GM12874 (cell line): Measurements from ENCODE around the gene SCGB1A1.

Source experiments
- TF ChIP-seq, protein P1 (sequence below): IDR thresholded peaks from 2 replicates; pipeline ENCODE4 v1.5.1; 2011; ENCODE audit warnings: low read depth, mild to moderate bottlenecking, control low read depth, low read length, moderate library complexity; ENCODE audit not compliant: insufficient read depth

Gene SCGB1A1

DNA sequence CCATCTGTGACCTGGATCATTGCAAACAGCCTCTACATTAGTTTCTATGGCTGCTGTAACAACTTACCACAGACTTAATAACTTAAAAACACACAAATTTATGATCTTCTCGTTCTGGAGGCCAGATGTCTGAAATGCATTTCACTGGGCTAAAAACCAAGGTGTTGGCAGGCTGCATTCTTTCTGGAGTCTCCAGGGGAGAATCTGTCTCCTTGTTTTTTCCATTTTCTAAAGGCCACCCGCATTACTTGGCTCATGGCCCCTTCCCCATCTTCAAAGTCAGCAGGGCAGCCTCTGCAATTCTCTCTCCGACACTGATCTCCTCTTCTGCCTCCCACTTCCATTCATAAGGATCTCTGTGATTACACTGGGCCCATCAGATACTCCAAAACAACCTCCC, 11.6 kb downstream of the SCGB1A1 start:
- TF ChIP-seq, protein P1, sequence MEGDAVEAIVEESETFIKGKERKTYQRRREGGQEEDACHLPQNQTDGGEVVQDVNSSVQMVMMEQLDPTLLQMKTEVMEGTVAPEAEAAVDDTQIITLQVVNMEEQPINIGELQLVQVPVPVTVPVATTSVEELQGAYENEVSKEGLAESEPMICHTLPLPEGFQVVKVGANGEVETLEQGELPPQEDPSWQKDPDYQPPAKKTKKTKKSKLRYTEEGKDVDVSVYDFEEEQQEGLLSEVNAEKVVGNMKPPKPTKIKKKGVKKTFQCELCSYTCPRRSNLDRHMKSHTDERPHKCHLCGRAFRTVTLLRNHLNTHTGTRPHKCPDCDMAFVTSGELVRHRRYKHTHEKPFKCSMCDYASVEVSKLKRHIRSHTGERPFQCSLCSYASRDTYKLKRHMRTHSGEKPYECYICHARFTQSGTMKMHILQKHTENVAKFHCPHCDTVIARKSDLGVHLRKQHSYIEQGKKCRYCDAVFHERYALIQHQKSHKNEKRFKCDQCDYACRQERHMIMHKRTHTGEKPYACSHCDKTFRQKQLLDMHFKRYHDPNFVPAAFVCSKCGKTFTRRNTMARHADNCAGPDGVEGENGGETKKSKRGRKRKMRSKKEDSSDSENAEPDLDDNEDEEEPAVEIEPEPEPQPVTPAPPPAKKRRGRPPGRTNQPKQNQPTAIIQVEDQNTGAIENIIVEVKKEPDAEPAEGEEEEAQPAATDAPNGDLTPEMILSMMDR: no peak

DNA sequence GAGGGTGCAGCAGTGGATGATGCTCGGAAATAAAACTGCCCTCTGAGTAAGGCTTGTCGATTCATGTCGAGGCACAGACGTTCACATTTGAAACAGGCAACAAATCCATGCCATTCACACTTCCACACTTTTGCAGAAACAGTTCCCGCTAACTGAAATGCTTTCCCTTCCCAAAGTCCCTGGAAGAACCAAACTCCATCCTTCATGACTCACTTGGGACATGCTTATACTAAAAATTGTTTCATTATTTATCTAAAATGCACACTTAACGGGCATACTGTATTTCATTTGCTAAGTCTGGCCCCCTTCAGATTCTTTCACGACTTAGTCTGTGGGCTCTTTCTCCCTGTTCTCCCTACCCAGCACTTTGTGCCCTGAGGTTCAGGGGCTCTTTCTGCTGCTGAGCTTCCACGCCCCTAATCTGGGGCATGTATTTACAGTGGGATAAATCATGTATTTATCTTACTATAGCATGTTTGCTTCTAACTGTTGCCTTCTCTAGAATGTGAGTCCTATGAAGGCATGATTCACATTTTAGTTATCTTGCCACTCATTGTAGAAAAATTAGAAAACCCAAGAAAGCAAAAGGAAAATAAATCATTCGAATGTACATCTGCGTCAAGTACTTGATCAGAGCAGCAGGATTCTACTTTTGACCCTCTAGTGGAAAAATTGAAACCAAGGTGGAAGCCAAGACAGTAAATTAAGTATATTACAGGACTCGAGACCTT, 12.5 kb downstream of the SCGB1A1 start:
- TF ChIP-seq, protein P1: no peak

DNA sequence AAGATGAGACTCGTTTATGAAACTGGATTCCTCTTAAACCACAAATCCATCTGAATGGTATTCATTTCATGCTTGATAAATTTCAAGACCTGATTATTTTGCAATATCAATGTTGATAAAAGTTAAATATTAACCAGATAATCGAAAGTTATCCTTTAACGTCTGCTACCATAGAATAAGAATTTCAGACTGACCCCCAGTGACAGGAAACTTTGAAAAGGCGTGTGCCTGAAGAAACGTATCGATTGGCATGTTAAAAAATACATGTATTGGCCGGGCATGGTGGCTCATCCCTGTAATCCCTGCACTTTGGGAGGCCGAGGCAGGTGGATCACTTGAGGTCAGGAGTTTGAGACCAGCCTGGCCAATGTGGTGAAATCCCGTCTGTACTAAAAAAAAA, 13.9 kb downstream of the SCGB1A1 start:
- TF ChIP-seq, protein P1: no peak

DNA sequence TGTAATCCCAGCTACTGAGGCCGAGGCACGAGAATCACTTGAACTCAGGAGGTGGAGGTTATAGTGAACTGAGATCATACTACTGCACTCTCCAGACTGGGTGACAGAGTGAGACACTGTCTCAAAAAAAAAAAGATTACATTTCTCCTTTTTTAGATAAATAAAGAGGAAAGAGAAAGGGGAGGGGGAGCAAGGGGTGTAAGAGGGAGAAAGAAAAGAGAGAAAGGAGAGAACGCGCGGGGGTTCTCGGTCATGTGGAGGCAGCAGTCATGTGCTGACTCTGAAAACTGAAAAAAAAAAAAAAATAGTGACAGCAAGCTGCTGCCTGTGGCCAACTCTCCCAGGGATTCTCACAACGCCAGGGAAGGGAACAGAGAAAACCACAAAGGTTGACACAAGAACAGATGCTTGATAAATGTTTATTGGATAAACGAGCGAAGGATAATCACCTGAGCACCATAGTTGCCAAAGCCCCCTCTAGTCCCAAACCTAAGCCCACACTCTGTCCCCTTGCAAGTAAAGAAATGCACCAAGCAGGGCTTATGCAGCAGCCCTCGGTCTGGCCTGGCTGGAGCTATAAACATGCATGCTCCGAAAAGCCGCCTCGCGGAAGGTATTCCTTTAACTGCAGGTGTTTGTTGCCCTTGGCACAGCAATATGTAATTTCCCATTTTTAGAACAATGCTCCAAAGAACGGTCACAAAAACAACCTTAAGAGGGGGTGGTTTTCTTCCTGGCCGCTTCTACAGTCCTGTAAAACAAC, 14.5 kb downstream of the SCGB1A1 start:
- TF ChIP-seq, protein P1: no peak

DNA sequence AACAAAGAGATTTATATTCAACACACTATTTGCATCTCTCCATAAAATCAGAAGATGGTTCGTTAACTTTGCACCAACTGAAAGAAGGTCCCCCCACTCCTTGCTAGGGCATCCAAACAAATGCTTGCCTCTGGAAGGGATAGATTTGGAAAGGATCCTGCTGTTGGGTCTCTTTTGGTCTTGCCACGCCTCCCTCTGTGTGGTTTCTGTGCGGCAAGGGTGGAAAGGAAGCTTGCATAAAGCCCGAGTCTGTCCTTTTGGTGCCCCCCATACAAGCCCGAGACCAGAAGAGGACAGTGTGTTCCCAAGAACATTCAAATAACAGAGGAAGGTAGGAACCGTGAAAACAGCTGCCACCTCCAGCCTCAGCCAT, 15.1 kb downstream of the SCGB1A1 start:
- TF ChIP-seq, protein P1: no peak

DNA sequence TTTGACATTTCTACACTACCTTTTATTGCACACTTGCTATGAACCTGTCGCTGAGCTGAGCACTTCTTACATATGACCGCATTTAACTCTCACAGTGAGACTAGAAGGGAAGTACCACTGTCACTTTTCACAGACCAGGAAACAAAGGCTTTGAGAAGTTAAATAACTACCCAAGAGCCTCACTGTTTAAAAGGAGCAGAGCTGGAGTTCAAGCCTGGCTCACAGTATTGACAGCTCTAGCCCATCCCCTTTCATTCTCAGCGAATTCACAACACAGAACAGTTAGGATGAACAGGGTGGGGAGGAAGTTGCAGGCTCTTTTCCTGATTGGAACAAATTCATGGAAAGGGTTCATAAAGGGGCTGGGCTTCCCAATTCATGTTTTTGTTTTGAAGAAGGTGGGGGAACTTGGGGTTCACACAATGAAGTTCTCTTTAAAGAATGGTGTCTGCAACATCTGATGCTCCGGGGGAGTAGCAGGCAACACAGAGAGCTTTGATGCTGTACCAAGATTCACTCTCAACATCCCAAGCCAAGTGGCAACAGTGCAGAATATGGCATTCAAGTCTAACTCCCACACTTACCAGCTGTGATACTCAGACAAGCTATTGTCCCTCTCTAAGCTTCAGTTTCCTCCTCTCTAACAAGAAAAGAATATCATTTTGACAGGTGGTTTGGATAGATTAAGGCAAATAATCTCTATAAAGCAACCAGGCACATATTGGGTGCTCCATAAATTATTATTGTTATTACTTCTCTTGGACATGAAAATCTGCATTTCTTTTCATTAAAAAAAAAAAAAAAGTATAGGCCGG, 17.2 kb downstream of the SCGB1A1 start:
- TF ChIP-seq, protein P1: no peak

DNA sequence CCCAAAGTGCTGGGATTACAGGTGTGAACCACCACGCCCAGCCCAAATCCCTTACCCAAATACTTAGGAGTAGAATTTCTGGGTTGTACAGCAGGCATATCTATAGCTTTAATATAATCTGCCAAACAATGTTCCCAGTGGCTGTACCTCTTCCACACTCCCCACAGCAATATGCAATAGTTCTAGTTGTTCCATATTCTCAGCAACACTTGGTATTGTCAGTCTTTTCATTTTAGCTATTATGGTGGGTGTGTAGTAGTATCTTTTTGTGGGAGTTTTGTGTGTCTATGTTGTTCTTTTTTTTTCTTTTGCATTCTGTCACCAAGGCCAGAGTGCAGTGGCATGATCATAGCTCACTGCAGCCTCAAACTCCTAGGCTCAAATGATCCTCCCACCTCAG, 18.8 kb downstream of the SCGB1A1 start:
- TF ChIP-seq, protein P1: no peak
